Mammary epithelial cell (primary cell): ENCODE measurements around the gene COL4A2.

ENCODE experiments used
- EZH2 ChIP-seq: IDR thresholded peaks from 2 replicates; pipeline ENCODE4 v1.6.1; 2012; ENCODE audit warnings: low read length, inconsistent platforms, borderline replicate concordance
- TF ChIP-seq, protein P1 (sequence below), 2 donors: IDR thresholded peaks in 1 of 2; conservative IDR thresholded peaks in 1 of 2; 2 replicates each; pipeline ENCODE4 v1.5.1; 2011 to 2012; ENCODE audit warnings: inconsistent platforms in 2 of 2, low read length in 2 of 2, mild to moderate bottlenecking in 2 of 2, control low read depth in 1 of 2, low read depth in 1 of 2; ENCODE audit not compliant: insufficient read depth in 1 of 2; ENCODE audit errors: extremely low read depth in 1 of 2

DNA sequence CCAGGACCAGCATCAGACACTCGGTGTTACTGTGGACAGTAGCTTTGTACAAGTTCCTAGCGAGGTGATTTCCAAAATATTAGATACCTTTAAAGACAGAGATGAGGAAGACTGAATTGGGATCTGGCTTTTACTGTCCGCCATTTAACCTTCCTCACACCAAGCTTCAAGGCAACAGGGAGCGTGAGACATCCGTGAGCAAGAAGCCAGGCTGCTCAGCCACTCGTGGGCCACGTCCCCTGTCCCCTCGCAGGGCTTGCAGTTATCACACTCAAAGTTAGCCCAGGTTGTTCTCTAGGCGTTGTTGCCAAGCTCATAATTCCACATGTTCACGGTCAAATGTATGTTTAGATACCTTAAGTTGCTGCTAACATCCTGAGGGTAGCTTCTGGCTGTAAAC lies 102.9 kb downstream of the COL4A2 start:
- TF ChIP-seq, protein P1, sequence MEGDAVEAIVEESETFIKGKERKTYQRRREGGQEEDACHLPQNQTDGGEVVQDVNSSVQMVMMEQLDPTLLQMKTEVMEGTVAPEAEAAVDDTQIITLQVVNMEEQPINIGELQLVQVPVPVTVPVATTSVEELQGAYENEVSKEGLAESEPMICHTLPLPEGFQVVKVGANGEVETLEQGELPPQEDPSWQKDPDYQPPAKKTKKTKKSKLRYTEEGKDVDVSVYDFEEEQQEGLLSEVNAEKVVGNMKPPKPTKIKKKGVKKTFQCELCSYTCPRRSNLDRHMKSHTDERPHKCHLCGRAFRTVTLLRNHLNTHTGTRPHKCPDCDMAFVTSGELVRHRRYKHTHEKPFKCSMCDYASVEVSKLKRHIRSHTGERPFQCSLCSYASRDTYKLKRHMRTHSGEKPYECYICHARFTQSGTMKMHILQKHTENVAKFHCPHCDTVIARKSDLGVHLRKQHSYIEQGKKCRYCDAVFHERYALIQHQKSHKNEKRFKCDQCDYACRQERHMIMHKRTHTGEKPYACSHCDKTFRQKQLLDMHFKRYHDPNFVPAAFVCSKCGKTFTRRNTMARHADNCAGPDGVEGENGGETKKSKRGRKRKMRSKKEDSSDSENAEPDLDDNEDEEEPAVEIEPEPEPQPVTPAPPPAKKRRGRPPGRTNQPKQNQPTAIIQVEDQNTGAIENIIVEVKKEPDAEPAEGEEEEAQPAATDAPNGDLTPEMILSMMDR (conservative IDR thresholded peaks at IDR 0.05 in 1 of 2, IDR thresholded peaks at IDR 0.05 in 1 of 2; ENCODE audit: extremely low read depth in 1 of 2, insufficient read depth in 1 of 2, low read depth in 1 of 2, low read length in 2 of 2): no peak
- no peak for TF ChIP-seq EZH2
